Measurements from ENCODE around the gene DEPDC1B.

DNA sequence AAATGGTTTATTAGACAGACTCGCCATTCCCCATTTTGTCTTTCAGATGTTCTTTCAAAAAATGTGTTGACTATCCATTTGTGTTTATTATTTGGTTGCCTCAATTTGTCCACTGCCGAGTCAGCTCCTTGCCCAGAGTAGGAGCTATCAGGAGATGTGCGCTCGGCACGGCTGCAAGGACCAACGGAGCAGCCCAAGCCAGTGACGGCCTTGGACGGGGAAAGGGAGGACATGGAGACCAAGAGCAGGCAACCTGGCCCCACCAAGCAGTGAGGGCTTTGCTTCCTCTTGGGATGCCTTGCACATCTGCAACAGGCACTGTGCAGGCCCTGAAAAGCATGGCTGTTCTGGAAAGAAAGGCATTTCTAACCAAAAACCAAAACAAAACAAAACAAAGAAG, 69.8 kb downstream of the DEPDC1B start:
- TF ChIP-seq, protein P1, sequence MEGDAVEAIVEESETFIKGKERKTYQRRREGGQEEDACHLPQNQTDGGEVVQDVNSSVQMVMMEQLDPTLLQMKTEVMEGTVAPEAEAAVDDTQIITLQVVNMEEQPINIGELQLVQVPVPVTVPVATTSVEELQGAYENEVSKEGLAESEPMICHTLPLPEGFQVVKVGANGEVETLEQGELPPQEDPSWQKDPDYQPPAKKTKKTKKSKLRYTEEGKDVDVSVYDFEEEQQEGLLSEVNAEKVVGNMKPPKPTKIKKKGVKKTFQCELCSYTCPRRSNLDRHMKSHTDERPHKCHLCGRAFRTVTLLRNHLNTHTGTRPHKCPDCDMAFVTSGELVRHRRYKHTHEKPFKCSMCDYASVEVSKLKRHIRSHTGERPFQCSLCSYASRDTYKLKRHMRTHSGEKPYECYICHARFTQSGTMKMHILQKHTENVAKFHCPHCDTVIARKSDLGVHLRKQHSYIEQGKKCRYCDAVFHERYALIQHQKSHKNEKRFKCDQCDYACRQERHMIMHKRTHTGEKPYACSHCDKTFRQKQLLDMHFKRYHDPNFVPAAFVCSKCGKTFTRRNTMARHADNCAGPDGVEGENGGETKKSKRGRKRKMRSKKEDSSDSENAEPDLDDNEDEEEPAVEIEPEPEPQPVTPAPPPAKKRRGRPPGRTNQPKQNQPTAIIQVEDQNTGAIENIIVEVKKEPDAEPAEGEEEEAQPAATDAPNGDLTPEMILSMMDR (conservative IDR thresholded peaks at IDR 0.05 in 1 of 2, IDR thresholded peaks at IDR 0.05 in 1 of 2; ENCODE audit: extremely low read depth in 1 of 2, insufficient read depth in 1 of 2, low read depth in 1 of 2, low read length in 2 of 2), result no peak
- TF ChIP-seq EZH2 (IDR thresholded peaks at IDR 0.05; ENCODE audit: borderline replicate concordance, low read length), result no peak
